HL-60 (cell line): ENCODE measurements around the gene ANKS1B.

Source experiments
- DNase-seq, 2 experiments: peaks; one replicate each; pipeline ENCODE4 v3.0.0-alpha.2; 2010 to 2020; ENCODE audit warnings: low read depth in 1 of 2, low spot score in 1 of 2
- H3K27ac ChIP-seq: fragments of 250-450 bp; sonication (Bioruptor Pico); replicated peaks from 2 replicates; pipeline ENCODE4 v1.5.1; 2020; ENCODE audit warnings: mild to moderate bottlenecking, moderate library complexity
- H3K27me3 ChIP-seq: fragments of 250-450 bp; sonication (Bioruptor Pico); 2 replicates; pipeline ENCODE4 v1.5.1; 2021; ENCODE audit warnings: mild to moderate bottlenecking, moderate library complexity; ENCODE audit not compliant: insufficient read depth, poor library complexity, severe bottlenecking
- H3K4me3 ChIP-seq: replicated peaks from 2 replicates; pipeline ENCODE4 v1.5.1; 2011; ENCODE audit warnings: mild to moderate bottlenecking, control low read depth, low read length; ENCODE audit not compliant: insufficient read depth
- CTCF ChIP-seq: IDR thresholded peaks from one replicate; pipeline ENCODE4 v1.5.1; 2011; ENCODE audit warnings: low read length, control low read depth, inconsistent platforms; ENCODE audit not compliant: insufficient read depth
- GABPA ChIP-seq: IDR thresholded peaks from 2 replicates; pipeline ENCODE4 v1.6.1; 2012; ENCODE audit warnings: low read depth
- POLR2AphosphoS5 ChIP-seq: IDR thresholded peaks from 2 replicates; pipeline ENCODE4 v1.6.1; 2012; ENCODE audit warnings: low read depth
- REST ChIP-seq: IDR thresholded peaks from 2 replicates; pipeline ENCODE4 v1.6.1; 2012; ENCODE audit warnings: low read depth; ENCODE audit not compliant: insufficient replicate concordance
- SPI1 ChIP-seq: IDR thresholded peaks from 2 replicates; pipeline ENCODE4 v1.6.1; 2012; ENCODE audit warnings: low read depth, mild to moderate bottlenecking, borderline replicate concordance

The ANKS1B gene

GRCh38 chr12:99045158-99045557 is 939.6 kb downstream of the ANKS1B start:
- TF ChIP-seq GABPA, result no peak
- TF ChIP-seq CTCF, result no peak
- no peak for TF ChIP-seq REST
- no peak for TF ChIP-seq POLR2AphosphoS5
- Histone ChIP-seq H3K27ac (no peak overlapping the region), H3K27me3 (no peaks in the 10 kb centered on the region), H3K4me3 (no peak overlapping the region)
- DNase-seq, result no peak

GRCh38 chr12:99043319-99043914 is 941.3 kb downstream of the ANKS1B start:
- DNase-seq, result peak; percentile 32 to 37

GRCh38 chr12:99042226-99042625 is 942.5 kb downstream of the ANKS1B start:
- no peak for TF ChIP-seq CTCF
- TF ChIP-seq GABPA, result no peak
- no peak for TF ChIP-seq REST
- TF ChIP-seq SPI1, result no peak
- TF ChIP-seq POLR2AphosphoS5, result no peak
- Histone ChIP-seq H3K4me3 (no peak overlapping the region), H3K27me3 (no peaks in the 10 kb centered on the region), H3K27ac (no peak overlapping the region)
- DNase-seq, result no peak

More at GRCh38 chr12:99043319-99043914, 941.3 kb downstream of the ANKS1B start:
- H3K27ac ChIP-seq, result no peak overlapping the region
- no peaks in the 10 kb centered on the region for H3K27me3 ChIP-seq
- H3K4me3 ChIP-seq, result no peak overlapping the region
- no peak for TF ChIP-seq REST
- TF ChIP-seq POLR2AphosphoS5, result no peak
- TF ChIP-seq SPI1, result no peak
- peak; percentile 67 for TF ChIP-seq CTCF
